Left ventricle myocardium superior (tissue), 1 donor: ENCODE measurements around the gene DGLUCY. TPM values are rescaled to one million over a fixed set of nuclear protein-coding genes. Genes with fewer than 3 reads are reported as not detected.
"Not testable (repeated sequence)": the region's sequence is repeated elsewhere in the genome, so short reads cannot be mapped to it uniquely, and the experiment has no call there.

Source experiments
- ATAC-seq: fragments of 200-7000 bp; cut with Tn5 transposase; one replicate; pipeline ENCODE4 v1.9.1; 2020; ENCODE audit warnings: mild to moderate bottlenecking, moderate library complexity
- DNase-seq: peaks from one replicate; pipeline ENCODE4 v3.0.0-alpha.2; 2020
- intact Hi-C: fragments of 100-400 bp; cut with micrococcal nuclease; formaldehyde crosslinking; loops from one replicate; pipeline ENCODE4 v1.11.0; 2022
- long read RNA-seq: library from polyadenylated mRNA; unstranded; transcript quantifications from one replicate; pipeline ENCODE4 v2.0.0, GENCODE V29; 2021
- total RNA-seq: library from RNA; stranded (reverse); fragmentation: NEBNext Ultra II Directional; extraction: Animal tissue kit (Norgen Biotek cat#: 25700); gene quantifications from one replicate; pipeline ENCODE4 v1.2.1, GENCODE V29; 2021
- donor health status: DM: no; HTN: yes; CAD: no; lungs with severe emphysema.

Gene DGLUCY, protein sequence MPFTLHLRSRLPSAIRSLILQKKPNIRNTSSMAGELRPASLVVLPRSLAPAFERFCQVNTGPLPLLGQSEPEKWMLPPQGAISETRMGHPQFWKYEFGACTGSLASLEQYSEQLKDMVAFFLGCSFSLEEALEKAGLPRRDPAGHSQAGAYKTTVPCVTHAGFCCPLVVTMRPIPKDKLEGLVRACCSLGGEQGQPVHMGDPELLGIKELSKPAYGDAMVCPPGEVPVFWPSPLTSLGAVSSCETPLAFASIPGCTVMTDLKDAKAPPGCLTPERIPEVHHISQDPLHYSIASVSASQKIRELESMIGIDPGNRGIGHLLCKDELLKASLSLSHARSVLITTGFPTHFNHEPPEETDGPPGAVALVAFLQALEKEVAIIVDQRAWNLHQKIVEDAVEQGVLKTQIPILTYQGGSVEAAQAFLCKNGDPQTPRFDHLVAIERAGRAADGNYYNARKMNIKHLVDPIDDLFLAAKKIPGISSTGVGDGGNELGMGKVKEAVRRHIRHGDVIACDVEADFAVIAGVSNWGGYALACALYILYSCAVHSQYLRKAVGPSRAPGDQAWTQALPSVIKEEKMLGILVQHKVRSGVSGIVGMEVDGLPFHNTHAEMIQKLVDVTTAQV
- total RNA-seq = 254 TPM
- long read RNA-seq, transcript DGLUCY-204 (14 exons, 2,538 nt) = minor isoform, 19 of 513 reads
- long read RNA-seq, transcript DGLUCY-201 (14 exons, 2,967 nt) = major isoform, 89 of 513 reads
- long read RNA-seq, partial matches to known transcripts = 110 of 513 reads
- long read RNA-seq, other reads (novel, unspliced or antisense) = 289 of 513 reads

DNA sequence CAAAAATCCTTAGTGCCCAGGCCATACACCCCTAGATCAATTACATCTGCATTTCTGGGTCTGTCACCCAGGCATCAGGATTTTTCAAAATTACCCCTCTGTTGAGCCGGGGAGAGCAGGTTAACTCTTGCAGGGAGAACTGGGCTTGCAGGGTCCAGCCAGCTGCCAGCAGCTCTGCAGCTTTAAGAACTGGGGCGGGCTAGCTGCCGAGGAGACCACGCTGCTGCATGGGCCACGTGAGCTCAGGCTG is at the start of gene DGLUCY:
TSS of gene DGLUCY (plus strand) at position 245 of the 250 bp plus-strand sequence. CDS start 46,222 bp downstream, outside the sequence.
- DNase-seq (peak; percentile 91), ATAC-seq (peak; percentile 92)
- intact Hi-C loops = no loop called here

DNA sequence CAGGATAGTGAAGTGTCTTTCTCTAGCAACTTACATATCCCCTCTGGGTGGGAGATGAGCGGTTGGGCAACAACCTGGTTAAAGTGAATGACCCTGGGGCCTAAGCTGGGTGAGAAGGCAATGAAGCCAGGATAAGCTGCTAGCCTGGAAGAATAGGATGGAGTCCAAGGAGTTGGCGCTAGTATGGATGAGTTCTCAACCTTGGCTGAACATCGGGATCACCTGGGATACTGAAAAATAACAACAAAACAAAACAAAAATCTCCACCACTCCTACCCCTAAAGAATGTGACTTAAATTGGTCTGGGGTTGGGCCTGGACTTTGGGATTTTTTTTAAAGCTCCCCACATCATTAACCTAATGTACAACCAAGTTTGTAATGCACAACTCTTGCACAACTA is 48.6 kb upstream of the DGLUCY start:
- DNase-seq (no peak), ATAC-seq (no peak)
- intact Hi-C loops = no loop called here

DNA sequence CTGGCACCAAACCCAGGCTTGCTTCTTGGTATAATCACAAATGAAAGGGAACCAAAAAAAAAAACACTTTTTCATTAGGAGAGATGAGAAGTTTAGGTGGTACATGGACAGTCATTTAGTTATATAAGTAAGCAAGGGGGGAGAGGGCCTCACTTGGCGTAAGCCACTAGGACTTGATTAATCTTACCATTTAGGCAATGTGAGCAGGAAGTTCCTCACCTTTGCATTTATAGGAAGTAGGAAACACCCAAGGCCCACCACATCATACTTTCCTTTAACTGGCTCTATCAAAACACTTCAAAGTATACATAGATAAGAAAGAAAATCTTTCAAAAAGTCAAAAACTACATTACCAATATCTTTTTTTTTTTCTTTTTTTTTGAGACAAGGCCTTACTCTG is 46.7 kb upstream of the DGLUCY start:
- DNase-seq (no peak), ATAC-seq (no peak)
- intact Hi-C loops = no loop called here

DNA sequence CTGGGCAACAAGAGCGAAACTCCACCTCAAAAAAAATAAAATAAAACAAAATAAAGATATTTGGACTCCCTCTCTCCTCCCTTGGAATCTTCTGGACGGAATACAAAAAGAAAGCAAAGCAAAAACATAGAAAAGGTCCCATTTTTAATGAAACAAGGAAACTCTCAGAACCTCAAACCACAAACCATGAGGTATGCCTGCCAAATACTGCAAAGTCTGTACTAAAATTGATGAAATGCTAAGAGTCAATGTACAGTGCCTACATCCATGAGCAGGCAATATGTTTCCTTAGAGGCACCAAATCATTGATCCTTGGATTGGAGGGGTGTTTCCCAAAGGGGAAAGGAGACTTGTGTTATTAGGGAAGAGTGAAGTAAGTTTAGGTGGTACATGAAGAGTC is 45.2 kb upstream of the DGLUCY start:
- ATAC-seq = no peak
- intact Hi-C loops = no loop called here
- no peak for DNase-seq

DNA sequence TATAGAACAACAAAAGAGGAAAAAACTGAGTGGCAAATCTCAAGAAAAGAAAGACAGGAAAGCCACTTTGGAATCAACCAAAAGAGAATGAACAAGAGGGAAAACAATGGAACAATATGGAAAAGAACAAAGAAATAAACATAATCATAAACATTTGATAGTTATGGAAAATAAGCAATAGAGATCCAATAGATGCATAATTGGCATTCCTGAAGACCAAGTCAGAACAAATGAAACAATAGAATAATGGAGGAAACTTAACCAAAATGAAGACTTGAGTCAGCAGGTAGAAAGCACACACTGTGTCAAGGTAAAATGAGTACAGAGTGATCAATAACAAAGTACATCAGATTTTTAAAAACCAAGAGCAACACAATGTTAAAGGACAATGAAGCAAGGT is 43.3 kb upstream of the DGLUCY start:
- intact Hi-C loops = no loop called here
- DNase-seq = no peak
- no peak for ATAC-seq

DNA sequence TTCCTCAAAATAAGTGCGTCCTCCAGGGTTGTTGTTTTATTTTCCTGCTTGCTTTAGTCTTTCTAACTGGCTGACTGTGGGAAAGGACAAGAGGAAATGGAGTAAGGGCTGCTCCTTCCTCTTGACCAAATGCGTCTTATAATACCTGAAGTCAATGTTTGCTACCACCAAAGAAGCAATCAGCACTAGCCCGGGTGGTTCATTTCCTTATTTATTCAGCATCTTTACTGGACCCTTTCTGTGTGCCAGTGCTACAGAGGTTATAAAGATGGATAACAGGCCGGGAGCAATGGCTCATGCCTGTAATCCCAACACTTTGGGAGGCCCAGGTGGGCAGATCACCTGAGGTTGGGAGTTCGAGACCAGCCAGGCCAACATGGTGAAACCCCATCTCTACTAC is 38.3 kb upstream of the DGLUCY start:
- DNase-seq = no peak
- intact Hi-C loops = no loop called here
- no peak for ATAC-seq

DNA sequence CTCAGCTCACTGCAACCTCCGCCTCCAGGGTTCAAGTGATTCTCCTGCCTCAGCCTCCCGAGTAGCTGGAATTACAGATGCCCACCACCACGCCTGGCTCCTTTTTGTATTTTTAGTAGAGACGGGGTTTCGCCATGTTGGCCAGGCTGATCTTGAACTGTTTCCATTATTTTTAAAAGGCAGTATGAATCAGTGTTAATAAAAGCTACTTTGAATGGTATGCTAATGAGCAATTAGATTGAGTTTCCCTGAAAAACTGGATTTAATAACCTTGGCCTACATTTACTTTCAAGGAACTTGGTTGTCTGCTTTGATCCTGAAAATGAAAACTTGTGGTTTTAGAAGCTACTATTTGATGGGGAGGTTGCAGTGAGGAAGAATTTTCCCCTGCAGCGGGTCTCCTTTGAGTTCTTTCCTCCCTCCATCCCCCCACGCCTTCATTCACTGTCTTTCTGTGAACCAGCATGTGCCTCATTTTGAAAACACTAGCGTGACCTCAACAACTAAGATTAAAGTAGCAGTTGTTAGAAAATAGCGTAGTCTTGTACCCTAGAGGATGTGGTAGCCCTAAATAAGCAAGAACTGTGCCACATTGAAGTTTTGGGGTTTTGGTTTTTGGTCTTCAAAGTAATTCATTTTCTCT is 35.7 kb upstream of the DGLUCY start:
- intact Hi-C loops = no loop called here
- DNase-seq (no peak), ATAC-seq (no peak)

DNA sequence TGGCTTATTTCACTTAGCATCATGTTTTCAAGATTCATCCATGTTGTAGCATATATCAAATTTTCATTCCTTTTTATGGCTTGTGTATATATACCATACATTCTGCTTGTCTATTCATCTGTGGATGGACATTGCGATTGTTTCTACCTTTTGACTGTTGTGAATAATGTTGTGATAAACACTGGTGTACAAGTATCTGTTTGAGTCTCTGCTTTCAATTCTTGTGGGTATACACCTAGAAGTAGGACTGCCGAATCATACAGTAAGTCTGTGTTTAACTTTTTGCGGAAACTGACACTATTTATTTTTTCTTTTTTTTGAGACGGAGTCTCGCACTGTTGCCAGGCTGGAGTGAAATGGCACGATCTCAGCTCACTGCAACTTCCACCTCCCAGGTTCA is 33.8 kb upstream of the DGLUCY start:
- intact Hi-C loops = no loop called here
- DNase-seq (no peak), ATAC-seq (no peak)

DNA sequence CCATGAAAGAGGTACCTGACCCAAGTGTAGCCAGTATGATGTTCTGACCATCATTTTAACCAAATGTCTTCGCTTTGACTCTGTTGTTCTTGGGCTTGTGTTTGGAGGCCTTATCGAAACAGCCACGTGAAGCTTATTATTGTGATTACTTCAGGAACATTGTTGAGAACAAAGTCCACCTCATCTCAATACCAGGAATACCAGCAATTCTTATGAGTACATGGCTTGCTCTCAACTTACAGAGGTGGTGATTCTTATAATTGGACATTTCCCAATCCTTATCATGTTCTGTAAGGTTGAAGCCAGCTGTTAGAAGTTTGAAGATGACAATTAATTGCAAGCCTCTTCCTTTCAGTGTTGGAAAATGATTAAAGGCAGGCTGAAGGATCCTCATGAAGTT is 31.6 kb upstream of the DGLUCY start:
- intact Hi-C loops = no loop called here
- DNase-seq (no peak), ATAC-seq (no peak)

DNA sequence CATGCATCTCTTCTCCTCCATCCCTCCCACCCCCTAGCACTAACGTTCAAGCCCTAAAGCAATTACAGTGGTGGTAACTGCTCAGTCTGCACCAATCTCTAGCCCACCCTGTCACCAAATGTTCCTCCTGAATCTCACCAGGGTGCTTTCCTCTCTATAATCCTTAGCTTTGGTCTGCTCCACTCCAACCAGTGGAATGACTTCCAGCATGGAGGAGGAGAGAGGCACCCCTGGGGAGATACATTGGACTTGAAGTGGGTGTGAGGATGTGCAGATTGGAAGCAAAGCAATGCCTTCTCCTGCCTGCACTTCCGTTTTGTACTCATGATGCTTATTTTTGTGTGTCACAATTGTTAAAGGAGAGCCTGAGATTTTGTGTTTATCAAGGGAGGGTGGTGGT is 29.4 kb upstream of the DGLUCY start:
- intact Hi-C loops = no loop called here
- ATAC-seq (no peak), DNase-seq (no peak)

DNA sequence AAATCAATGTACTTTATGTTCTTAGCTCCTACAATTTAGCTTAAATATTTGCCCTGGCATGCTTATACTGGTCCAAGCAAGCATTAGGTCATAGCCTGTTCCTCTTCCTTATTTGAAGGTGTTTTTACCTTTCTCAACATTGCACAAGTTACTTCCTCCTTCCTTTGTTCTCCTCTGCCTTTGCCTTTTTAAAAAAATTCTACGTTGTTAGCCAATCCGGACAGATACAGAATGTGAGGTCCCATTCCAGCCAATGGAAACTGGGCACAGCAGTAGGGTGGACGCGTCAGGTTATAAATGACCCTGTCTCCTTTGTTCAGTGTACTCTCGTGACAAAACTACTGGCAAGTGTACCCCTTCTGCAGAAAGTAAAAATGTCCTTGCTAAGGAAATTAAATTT is 26.4 kb upstream of the DGLUCY start:
- ATAC-seq, DNase-seq, intact Hi-C loops: not testable (repeated sequence)

DNA sequence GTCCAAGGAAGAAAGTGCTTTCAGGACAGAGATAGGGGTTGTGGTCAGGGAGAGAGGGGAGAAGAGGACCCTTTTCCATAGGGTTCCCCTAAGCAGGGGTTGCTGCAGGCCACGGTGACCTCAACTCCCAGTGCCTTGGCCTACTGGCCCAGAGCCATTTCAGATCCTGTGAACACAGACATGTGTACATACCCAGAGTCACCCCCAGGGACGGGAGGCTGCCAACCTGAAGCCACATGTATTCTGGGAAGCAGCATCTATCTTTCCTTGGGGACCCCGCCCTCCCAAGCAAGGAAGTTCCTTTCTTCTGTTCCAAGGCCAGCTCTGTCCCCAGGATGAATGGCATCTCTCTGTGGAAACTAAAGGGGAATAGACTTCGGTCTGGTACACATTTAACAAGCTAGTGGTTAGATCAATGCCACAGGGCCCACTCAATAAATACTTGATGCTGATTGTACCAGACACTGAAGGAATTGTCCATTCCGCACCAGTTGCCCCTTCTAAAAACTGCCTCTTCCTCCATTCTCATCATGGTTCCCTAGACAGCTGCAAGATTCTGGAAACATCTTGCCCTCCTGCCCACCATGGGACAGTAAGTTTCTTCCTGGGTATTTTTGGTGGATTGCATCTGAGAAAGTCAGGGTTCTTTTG is 25.2 kb upstream of the DGLUCY start:
- intact Hi-C loops = no loop called here
- no peak for DNase-seq
- ATAC-seq = no peak

DNA sequence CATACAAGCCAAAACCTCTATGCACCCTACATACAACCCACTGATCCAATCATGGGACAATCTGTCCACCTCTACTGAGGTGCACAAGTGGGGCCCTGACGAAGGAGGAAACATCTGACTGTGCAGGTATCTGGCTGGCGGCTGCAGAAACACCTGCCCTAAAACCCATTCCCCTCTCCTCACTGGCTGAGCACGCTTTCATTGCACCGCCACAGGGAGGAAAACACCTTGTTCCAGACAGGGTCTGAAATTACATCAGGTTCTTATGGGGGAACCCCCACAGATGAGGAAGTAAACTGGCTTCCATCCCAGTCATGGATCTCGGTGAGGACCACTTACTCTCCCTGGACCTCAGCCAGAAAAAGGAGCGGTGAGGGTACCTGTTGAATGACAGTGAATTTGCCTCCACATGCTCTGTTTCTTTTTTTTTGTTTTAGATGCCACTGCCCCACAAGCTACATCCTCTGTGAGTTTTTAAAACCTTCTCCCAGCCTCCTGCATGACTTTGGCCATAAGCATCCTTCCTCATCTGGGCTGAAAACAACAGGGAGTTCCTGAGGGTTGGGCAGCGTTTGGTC is 23.8 kb upstream of the DGLUCY start:
- intact Hi-C loops = no loop called here
- ATAC-seq (no peak), DNase-seq (no peak)

DNA sequence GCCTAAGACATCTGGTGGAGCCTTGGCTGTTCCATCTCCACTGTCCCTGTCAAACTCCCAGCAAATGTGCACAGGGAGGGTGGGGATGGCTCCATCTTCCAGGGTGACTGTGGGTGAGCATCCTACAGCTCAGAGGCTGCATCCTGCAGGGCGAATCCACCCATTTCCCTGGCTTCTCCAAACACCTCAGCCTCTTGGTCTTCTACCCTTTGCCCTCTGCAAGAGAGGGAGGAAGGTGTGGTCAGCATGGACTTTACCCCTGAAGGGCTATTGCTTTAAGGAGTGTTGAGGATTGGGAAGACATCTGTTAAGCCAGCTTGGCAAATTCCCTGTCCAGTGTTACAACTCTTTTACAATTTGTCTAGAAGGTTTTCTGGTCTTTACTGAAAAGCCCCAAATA is 23.1 kb upstream of the DGLUCY start:
- no peak for ATAC-seq
- intact Hi-C loops = no loop called here
- no peak for DNase-seq

DNA sequence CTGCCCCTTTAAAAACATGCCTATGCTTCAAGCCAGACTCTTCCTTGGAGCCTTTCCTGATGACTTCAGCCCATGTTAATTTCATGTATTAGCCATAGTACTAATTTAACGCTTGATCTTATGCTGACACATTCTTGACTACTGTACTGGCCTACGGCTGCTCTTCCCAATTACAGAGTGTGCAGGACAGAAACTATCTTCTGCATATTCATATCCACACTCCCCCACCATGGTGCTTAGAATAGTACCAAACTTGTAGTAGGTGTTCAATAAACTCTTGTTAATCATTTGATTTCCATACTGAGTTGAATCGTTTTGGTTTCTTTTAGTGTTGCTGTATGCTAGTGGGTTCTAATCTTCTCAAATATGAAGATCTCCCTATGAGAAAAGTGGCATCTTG is 21.8 kb upstream of the DGLUCY start:
- ATAC-seq (no peak), DNase-seq (no peak)
- intact Hi-C loops = no loop called here

DNA sequence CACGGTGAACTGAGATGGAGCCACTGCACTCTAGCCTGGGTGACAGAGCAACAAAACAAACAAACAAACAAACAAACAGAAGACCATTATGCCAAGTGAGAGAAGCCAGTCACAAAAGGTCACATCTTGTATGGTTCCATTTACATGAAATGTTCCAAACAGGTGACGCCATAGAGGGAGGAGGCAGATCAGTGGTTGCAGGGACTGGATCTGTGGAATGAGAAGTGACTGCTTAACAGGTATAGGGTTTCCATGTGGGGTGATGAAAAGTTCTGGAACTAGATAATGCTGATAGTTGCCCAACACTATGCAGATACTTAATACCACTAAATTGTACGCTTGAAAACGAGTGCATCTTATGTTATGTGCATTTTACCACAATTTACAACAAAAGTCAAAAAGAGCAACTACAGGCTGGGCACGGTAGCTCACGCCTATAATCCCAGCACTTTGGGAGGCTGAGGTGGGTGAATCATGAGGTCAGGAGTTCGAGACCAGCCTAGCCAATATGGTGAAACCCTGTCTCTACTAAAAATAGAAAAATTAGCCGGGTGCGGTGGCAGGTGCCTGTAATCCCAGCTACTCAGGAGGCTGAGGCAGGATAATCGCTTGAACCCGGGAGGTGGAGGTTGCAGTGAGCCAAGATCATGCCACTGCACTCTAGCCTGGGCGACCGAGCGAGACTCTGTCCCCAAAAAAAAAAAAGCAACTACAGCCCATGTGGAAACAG is 20.0 kb upstream of the DGLUCY start:
- DNase-seq, intact Hi-C loops, ATAC-seq: not testable (repeated sequence)

DNA sequence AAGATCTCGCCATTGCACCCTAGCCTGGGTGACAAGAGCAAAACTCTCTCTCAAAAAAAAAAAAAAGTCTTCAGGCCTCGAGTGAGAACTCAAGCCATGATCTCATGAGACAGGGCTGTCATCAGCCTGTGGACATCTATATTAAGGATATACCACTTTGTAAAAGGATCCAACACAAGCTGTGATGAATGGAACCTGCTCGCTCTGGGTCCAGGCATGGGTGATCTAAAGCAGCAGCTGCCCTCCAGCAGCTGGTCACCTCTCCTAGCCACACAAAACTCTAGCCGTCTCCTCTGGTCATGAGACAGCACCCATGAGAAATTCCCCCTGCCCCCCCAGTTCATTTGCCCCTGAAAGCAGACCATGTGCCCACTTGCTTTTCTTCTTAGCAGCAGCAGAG is 19.1 kb upstream of the DGLUCY start:
- ATAC-seq (no peak), DNase-seq (no peak)
- intact Hi-C loops = no loop called here

DNA sequence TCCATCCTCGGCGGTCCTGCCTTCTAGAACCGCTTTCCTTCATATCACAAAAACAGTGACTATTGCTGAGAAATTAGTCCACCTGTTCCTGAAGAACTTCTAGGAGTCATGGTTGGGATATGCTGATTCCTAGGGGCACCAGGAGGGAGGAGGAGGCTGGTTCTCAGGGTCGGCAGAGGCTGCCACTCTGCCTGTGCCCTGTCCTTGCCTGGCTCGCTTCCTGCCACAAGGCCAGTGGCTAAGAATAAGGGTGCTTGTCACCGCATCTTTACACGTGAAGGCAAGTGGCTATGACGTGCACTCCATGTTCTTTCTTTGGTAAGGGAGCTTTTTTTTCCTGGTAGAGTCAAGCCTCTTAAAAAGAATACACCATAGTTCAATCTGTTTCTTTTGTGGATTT is 18.7 kb upstream of the DGLUCY start:
- DNase-seq (no peak), ATAC-seq (no peak)
- intact Hi-C loops = no loop called here

DNA sequence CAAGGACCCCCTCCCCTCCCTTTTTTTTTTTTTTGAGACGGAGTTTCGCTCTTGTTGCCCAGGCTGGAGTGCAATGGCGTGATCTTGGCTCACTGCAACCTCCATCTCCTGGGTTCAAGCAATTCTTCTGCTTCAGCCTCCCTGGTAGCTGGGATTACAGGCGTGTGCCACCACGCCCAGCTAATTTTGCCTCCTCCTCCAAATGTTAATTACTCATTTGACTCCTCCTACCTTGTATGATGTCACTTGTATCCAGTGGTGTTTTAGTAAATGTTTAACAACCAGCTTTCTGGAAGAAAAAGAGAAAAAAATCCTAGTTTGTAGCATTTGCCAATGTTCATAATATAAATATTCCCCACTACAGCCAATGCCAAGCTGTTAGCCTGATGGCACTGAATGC is 16.2 kb upstream of the DGLUCY start:
- DNase-seq, intact Hi-C loops, ATAC-seq: not testable (repeated sequence)
